Measurements from ENCODE around the gene CAMK1.

DNA sequence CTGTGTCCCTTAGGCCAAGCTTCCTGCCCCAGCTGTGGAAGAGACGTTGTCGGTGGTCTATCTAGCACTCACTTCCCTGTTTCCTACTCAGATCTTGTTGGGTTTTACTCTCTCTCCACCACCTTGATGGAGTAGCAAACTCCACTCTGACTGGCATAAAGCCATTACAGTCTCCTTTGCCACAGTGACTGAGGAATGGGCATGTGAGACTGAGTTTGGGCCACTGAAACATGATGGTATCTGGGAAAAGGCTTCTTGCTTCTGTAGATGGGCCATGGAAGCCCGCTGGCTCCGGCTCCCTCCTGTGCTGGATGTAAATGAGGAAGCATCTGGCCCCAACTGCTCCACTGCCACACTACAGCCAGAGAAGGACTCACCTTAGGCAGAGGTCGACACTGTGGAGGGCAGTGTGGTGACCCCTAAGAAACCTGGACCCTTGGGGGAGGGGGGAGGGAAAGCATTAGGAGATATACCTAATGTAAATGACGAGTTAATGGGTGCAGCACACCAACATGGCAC, 9.4 kb upstream of the CAMK1 start:
- TF ChIP-seq, protein P1, sequence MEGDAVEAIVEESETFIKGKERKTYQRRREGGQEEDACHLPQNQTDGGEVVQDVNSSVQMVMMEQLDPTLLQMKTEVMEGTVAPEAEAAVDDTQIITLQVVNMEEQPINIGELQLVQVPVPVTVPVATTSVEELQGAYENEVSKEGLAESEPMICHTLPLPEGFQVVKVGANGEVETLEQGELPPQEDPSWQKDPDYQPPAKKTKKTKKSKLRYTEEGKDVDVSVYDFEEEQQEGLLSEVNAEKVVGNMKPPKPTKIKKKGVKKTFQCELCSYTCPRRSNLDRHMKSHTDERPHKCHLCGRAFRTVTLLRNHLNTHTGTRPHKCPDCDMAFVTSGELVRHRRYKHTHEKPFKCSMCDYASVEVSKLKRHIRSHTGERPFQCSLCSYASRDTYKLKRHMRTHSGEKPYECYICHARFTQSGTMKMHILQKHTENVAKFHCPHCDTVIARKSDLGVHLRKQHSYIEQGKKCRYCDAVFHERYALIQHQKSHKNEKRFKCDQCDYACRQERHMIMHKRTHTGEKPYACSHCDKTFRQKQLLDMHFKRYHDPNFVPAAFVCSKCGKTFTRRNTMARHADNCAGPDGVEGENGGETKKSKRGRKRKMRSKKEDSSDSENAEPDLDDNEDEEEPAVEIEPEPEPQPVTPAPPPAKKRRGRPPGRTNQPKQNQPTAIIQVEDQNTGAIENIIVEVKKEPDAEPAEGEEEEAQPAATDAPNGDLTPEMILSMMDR (IDR thresholded peaks at IDR 0.05; ENCODE audit: insufficient read depth, low read depth, low read length), result no peak
- no peak for TF ChIP-seq EZH2 (IDR thresholded peaks at IDR 0.05; ENCODE audit: insufficient read depth, low read length)

Data from astrocyte (in vitro differentiated cells and primary cell).